Suppressor macrophage (primary cell): ENCODE measurements around the gene KCNIP3.
"Not testable (repeated sequence)": the region's sequence is repeated elsewhere in the genome, so short reads cannot be mapped to it uniquely, and the experiment has no call there.

Source experiments
- DNase-seq, 4 experiments: peaks; one replicate each; pipeline ENCODE4 v3.0.0-alpha.2; 2020 to 2022

Gene KCNIP3

GRCh38 chr2:95348609-95349567 lies 51.7 kb downstream of the KCNIP3 start:
- no peak for DNase-seq

GRCh38 chr2:95349568-95350322 lies 52.6 kb downstream of the KCNIP3 start:
- DNase-seq: no peak

- no peak for DNase-seq
Measured at GRCh38 chr2:95350368-95350767, 53.2 kb downstream of the KCNIP3 start.

GRCh38 chr2:95350774-95351597 lies 53.8 kb downstream of the KCNIP3 start:
- DNase-seq: no peak

- DNase-seq: no peak
Measured at GRCh38 chr2:95351598-95351915, 54.4 kb downstream of the KCNIP3 start.

- no peak for DNase-seq
Measured at GRCh38 chr2:95352310-95353054, 55.3 kb downstream of the KCNIP3 start.

- DNase-seq: no peak
Measured at GRCh38 chr2:95353055-95353575, 56.0 kb downstream of the KCNIP3 start.

GRCh38 chr2:95353613-95354468 lies 56.7 kb downstream of the KCNIP3 start:
- peak in 2 of 4 experiments; percentile 13 to 23 for DNase-seq

GRCh38 chr2:95354469-95354901 lies 57.3 kb downstream of the KCNIP3 start:
- no peak for DNase-seq

- no peak for DNase-seq
Measured at GRCh38 chr2:95354925-95355324, 57.8 kb downstream of the KCNIP3 start.

- not testable (repeated sequence) for DNase-seq
Measured at GRCh38 chr2:95355486-95355885, 58.3 kb downstream of the KCNIP3 start.

- no peak for DNase-seq
Measured at GRCh38 chr2:95356821-95357700, 59.9 kb downstream of the KCNIP3 start.

- DNase-seq: no peak
Measured at GRCh38 chr2:95357717-95358280, 60.7 kb downstream of the KCNIP3 start.

GRCh38 chr2:95359031-95359430 lies 61.9 kb downstream of the KCNIP3 start:
- no peak for DNase-seq

GRCh38 chr2:95359501-95359930 lies 62.4 kb downstream of the KCNIP3 start:
- no peak for DNase-seq

- DNase-seq: no peak
Measured at GRCh38 chr2:95361216-95361980, 64.3 kb downstream of the KCNIP3 start.

- no peak for DNase-seq
Measured at GRCh38 chr2:95362486-95362885, 65.3 kb downstream of the KCNIP3 start.

GRCh38 chr2:95366514-95366913 lies 69.4 kb downstream of the KCNIP3 start:
- no peak for DNase-seq
